ENCODE measurements around the gene TTN. TPM values are rescaled to one million over a fixed set of nuclear protein-coding genes. Genes with fewer than 3 reads are reported as not detected.

The TTN gene
- total RNA-seq, 3 donors from 2014 or later, result 0.45 to 0.87 (median 0.78) TPM

DNA sequence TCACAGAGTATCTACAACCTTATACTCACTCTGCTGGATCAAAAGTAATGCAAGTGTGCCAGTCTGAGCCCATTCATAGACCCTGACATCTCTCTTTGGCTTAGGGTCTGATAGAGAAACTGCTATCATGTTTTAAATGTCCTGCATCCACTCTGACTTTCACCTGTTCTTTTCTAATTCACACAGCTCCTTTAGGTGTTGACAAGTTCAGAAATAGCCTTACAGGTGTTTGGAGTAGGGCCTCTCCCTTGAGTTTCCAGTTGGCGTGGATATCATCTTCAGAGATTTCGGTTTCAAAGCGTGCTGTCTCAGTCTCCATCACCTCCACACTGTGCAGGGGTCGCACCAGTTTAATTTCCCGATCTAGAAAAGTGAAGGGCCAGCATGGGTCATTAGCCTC is 176.6 kb downstream of the TTN start:
- ATAC-seq (no peak), DNase-seq (no peak)
- Mint-ChIP-seq H3K36me3 (ENCODE audit: insufficient read depth) (peaks cover 9% of the 10 kb centered on the region), H3K27me3 (ENCODE audit: low read depth) (no peaks in the 10 kb centered on the region), H3K4me1 (ENCODE audit: low read depth) (no peaks in the 10 kb centered on the region), H3K9me3 (no peaks in the 10 kb centered on the region), H3K4me3 (no peak overlapping the region)

DNA sequence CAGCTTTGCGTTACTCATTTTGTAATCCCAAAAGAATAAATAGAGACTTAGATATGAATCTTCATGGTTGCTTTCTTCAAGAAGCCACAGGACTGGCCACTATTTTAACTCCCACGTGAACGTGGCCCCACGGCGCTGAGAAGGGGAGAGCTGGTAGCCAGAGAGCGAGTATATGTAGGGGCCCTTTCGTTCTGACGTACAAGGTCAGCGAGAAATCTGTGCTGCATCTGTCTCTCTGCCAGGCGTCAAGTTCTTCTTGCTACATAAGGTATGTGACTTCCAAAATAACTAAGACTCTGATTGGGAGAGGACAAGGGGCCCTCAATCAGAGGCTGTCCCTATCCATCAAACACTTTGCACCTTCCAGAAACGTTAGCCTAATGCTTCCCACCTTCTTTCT is 177.8 kb downstream of the TTN start:
- Mint-ChIP-seq H3K4me1 (ENCODE audit: low read depth) (no peaks in the 10 kb centered on the region), H3K27me3 (ENCODE audit: low read depth) (no peaks in the 10 kb centered on the region), H3K4me3 (no peak overlapping the region), H3K36me3 (ENCODE audit: insufficient read depth) (peaks cover 7% of the 10 kb centered on the region), H3K9me3 (no peaks in the 10 kb centered on the region)
- ATAC-seq (no peak), DNase-seq (no peak)

DNA sequence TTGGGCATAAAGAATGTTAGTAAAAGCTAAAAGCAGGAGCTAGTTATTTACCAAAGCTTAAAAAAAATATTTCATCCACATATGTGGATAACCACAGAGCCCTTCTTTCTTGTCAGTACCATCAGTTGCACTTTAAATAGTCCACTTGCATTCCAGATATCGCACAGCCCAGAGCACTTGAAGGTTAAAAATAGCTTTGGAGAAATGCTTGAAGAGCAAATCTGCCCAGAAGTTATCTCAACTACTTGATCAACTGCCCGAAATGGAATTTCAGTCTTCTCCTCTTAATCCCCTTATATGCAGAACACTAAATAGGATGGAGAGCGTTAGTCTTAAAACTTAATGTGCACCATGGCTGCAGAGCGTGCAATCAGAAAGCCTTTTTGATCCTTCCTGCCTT is 178.6 kb downstream of the TTN start:
- H3K9me3 Mint-ChIP-seq, result no peaks in the 10 kb centered on the region
- H3K36me3 Mint-ChIP-seq (ENCODE audit: insufficient read depth), result peaks cover 9% of the 10 kb centered on the region
- H3K27me3 Mint-ChIP-seq (ENCODE audit: low read depth), result no peaks in the 10 kb centered on the region

DNA sequence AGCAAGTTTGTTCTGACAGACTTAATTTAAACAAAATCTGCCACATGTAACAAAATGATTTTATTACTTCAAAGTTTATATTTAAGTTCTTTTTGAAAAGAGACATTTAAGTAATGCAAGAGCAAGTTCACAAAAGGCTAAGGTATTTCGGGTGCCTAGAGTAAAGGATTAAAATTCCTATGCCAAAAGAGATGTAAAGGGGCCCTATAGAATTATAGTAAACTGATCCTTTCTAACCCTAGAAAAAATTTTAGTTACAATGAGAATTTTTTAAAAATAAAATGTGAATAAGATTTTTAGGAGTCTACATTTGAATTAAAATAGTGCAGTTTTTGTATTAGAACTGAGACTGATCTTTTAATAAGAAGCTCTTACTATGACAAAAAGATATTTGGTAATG is 179.8 kb downstream of the TTN start:
- ATAC-seq (no peak), DNase-seq (no peak)
- no peaks in the 10 kb centered on the region for H3K4me1 Mint-ChIP-seq (ENCODE audit: low read depth)
- peaks cover 13% of the 10 kb centered on the region for H3K36me3 Mint-ChIP-seq (ENCODE audit: insufficient read depth)
- no peaks in the 10 kb centered on the region for H3K9me3 Mint-ChIP-seq
- no peak overlapping the region for H3K4me3 Mint-ChIP-seq
- H3K27me3 Mint-ChIP-seq (ENCODE audit: low read depth), result no peaks in the 10 kb centered on the region

More for the DNA sequence above, 178.6 kb downstream of the TTN start:
- H3K4me1 Mint-ChIP-seq (ENCODE audit: low read depth), result no peaks in the 10 kb centered on the region
- no peak overlapping the region for H3K4me3 Mint-ChIP-seq
- DNase-seq (no peak), ATAC-seq (no peak)

DNA sequence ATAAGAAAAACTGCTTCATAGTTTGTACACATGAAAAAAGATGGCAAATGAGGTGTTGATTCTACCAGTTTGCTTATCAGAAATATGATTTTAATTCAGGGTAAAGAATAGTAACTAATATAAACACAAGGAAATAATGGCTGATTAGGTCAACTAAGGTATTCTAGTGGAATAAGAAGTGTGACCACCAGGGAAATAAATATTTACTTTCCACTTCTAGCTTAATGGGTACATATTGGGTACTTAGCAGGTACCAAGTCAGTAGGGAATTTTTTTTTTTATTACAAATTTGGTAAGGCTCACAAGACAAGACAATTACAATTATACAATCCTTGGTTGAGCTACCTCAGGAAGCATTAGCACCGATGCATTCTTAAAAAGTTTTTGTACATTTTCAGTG is 191.3 kb downstream of the TTN start:
- Mint-ChIP-seq H3K4me3 (no peak overlapping the region), H3K4me1 (ENCODE audit: low read depth) (no peaks in the 10 kb centered on the region), H3K27me3 (ENCODE audit: low read depth) (no peaks in the 10 kb centered on the region), H3K9me3 (no peaks in the 10 kb centered on the region), H3K36me3 (ENCODE audit: insufficient read depth) (peaks cover 48% of the 10 kb centered on the region)
- ATAC-seq (no peak), DNase-seq (no peak)

DNA sequence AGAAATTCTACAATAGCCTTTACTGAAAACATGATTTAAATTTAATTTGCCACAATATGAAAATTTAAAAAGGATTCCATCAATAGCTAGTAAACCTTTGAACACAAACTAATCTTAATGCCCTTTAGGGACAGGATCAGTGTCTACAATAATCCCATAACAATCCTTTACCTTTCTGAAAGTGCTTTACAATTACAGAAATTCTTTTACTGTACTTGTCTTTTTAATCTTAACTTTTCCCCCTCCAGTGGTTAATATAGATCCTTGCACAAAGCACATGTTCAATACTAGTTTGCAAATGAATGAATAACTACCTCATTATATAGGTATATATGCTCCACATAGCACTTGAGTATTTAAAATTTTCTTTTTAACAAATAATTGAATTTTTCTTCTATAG is 204.3 kb downstream of the TTN start:
- no peak for ATAC-seq
- Mint-ChIP-seq H3K4me1 (ENCODE audit: low read depth) (no peaks in the 10 kb centered on the region), H3K9me3 (no peaks in the 10 kb centered on the region), H3K36me3 (ENCODE audit: insufficient read depth) (peaks cover 43% of the 10 kb centered on the region), H3K27me3 (ENCODE audit: low read depth) (no peaks in the 10 kb centered on the region), H3K4me3 (no peak overlapping the region)
- DNase-seq, result no peak

DNA sequence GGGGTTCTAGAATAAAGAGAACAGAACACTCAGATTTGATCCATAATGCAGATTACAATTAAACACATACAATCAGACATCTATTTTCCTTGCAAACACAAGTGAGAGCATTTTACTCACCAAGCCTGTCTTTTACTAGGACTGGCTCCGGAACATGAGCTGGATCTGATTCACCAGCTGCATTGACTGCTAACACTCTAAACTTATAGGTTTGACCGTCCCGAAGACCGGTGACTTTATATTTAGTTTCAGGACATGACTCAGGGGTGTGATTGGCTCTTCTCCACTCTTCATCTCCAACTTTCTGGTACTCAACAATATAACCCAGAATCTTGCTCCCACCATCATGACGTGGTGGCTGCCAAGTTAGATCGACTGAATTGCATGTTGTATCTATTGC is 214.6 kb downstream of the TTN start:
- Mint-ChIP-seq H3K9me3 (no peaks in the 10 kb centered on the region), H3K27me3 (ENCODE audit: low read depth) (no peaks in the 10 kb centered on the region), H3K36me3 (ENCODE audit: insufficient read depth) (peaks cover 66% of the 10 kb centered on the region), H3K4me1 (ENCODE audit: low read depth) (no peaks in the 10 kb centered on the region), H3K4me3 (no peak overlapping the region)
- ATAC-seq (no peak), DNase-seq (no peak)

DNA sequence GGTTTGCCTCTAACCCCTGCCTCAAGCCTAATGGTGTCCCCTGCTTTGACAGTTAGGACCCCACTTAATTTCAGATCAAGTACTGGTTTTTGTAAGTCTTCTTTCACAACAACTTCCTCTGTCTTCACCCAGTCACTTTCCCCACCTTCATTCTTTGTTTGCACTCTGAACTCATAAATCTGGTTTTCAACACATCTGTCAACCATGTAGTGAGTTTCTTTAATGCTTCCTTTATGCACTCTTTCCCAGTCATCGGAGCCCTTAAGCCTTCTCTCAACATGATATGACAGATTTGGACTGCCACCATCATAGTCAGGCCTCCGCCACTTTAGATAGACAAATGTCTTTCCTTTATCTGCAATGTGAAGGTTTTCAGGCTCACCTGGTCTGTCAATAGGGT is 217.9 kb downstream of the TTN start:
- ATAC-seq, result no peak
- H3K36me3 Mint-ChIP-seq (ENCODE audit: insufficient read depth), result peaks cover 72% of the 10 kb centered on the region

DNA sequence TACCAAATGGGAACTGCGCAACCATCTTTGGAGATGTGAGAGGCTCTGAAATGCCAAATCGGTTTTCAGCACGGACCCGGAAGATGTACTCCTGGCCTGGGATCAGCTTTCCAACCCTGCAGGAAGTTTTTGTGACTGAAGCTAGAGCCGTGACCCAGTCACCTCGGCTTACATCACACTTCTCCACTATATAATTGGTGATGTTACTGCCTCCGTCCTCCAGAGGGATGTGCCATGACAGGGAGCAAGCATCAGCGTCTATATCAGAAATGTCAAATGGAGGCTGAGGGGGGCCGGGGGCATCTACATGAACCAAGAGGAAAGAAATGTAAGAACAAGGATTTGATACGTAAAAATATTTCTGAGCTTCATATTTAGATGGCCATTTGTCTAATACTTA is 222.6 kb downstream of the TTN start:
- DNase-seq (no peak), ATAC-seq (no peak)
- Mint-ChIP-seq H3K9me3 (no peaks in the 10 kb centered on the region), H3K27me3 (ENCODE audit: low read depth) (no peaks in the 10 kb centered on the region), H3K4me3 (no peak overlapping the region), H3K36me3 (ENCODE audit: insufficient read depth) (peaks cover 60% of the 10 kb centered on the region), H3K4me1 (ENCODE audit: low read depth) (no peaks in the 10 kb centered on the region)

More for the DNA sequence above, 217.9 kb downstream of the TTN start:
- no peak overlapping the region for H3K4me3 Mint-ChIP-seq
- H3K9me3 Mint-ChIP-seq, result no peaks in the 10 kb centered on the region
- no peak for DNase-seq
- H3K4me1 Mint-ChIP-seq (ENCODE audit: low read depth), result no peaks in the 10 kb centered on the region
- no peaks in the 10 kb centered on the region for H3K27me3 Mint-ChIP-seq (ENCODE audit: low read depth)

DNA sequence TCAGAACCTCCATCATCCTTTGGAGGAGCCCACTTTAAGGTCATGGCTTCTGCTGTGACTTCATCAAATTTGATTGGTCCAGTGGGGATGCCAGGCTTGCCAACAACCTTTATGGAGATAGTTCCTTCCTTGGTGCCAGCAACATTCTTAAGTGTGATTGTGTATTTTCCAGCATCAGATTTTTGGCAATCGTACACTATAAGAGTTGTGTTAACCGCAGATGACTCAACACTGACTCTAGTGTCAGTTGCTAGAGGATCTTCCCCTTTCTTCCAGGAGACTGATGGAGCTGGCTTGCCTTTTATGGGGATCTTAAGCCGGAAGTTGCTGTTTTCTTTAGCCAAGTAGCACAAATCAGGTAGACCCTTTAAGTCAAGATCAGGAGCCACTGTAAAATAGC is 228.2 kb downstream of the TTN start:
- H3K4me3 Mint-ChIP-seq, result no peak overlapping the region
- peaks cover 65% of the 10 kb centered on the region for H3K36me3 Mint-ChIP-seq (ENCODE audit: insufficient read depth)
- no peaks in the 10 kb centered on the region for H3K4me1 Mint-ChIP-seq (ENCODE audit: low read depth)

DNA sequence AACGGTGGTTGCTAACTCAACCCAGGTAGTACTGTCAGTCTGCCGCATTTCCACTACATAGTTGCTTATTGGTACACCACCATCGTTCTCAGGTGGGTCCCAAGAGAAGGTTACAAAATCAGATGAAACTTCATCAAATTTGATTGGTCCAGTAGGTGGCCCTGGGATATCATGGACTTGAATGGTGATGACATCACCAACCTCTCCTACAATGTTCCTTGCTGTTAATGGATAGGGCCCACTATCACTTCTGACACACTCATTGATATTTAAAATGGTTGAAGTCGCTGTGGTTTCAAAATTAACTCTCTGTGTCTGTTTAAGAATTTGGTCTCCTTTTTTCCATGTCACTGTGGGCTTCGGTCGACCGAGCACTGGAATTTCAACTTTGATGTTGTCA is 232.4 kb downstream of the TTN start:
- peaks cover 16% of the 10 kb centered on the region for H3K9me3 Mint-ChIP-seq
- DNase-seq (no peak), ATAC-seq (no peak)
- H3K4me3 Mint-ChIP-seq, result no peak overlapping the region
- no peaks in the 10 kb centered on the region for H3K4me1 Mint-ChIP-seq (ENCODE audit: low read depth)
- H3K27me3 Mint-ChIP-seq (ENCODE audit: low read depth), result no peaks in the 10 kb centered on the region
- H3K36me3 Mint-ChIP-seq (ENCODE audit: insufficient read depth), result peaks cover 73% of the 10 kb centered on the region

More for the DNA sequence above, 228.2 kb downstream of the TTN start:
- no peaks in the 10 kb centered on the region for H3K9me3 Mint-ChIP-seq
- no peak for DNase-seq
- H3K27me3 Mint-ChIP-seq (ENCODE audit: low read depth), result no peaks in the 10 kb centered on the region
- no peak for ATAC-seq

DNA sequence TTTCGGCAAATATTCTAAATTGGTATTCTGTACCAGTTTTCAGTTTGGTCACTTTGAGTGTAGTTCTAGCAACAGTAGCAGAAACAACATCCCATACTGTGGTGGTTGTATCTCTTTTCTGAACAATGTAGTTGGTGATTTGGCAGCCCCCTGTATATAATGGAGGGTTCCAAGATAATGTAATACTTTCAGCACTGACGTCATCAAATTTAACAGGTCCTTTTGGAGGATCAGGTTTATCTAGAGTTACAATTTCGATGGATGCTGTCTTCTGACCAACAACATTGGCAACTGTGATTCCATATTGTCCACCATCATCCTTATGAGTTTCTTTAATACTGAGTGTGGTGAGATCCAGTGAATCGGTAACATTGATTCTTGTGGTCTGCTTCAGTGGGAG is 239.0 kb downstream of the TTN start:
- no peak for DNase-seq
- Mint-ChIP-seq H3K36me3 (ENCODE audit: insufficient read depth) (peaks cover 69% of the 10 kb centered on the region), H3K4me3 (no peak overlapping the region), H3K9me3 (peaks cover 55% of the 10 kb centered on the region), H3K27me3 (ENCODE audit: low read depth) (no peaks in the 10 kb centered on the region), H3K4me1 (ENCODE audit: low read depth) (no peaks in the 10 kb centered on the region)
- ATAC-seq, result no peak

DNA sequence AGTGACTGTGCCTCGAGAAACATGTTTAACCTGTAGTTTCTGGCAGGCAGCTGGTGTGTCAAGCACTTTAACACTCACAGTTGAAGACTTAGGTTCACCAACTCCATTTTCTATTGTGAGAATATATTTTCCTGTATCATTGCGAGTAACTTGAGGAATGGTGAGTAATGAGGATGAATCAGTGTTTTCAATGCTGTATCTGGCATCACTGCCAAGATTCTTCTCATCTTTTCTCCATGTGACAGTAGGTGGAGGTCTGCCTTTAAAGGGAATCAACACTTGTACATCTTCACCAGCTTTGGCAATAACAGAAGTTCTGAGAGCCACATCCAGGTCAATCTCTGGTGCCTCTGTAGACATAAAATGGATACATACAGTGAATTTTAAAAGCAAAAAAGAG is 254.2 kb downstream of the TTN start:
- no peaks in the 10 kb centered on the region for H3K4me1 Mint-ChIP-seq (ENCODE audit: low read depth)
- no peaks in the 10 kb centered on the region for H3K27me3 Mint-ChIP-seq (ENCODE audit: low read depth)
- no peak for ATAC-seq

DNA sequence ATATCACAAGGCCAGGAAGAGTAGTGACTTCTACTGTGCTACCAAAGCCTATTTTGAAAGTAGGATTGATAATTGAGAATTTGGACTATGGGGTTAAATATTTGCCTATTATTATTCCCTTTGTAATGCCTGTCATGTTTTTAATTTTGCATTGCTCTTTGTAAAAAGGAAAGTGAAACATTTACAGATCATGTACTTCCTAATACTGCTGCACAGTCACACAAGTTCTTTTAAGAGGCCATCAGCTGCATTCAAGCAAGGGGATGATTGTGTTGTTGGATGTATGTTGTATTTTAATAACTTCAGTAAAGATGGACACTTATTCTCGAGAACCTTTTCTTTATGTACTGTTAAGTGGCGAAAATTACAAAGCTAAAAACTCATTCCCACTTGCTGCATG is 256.9 kb downstream of the TTN start:
- DNase-seq (no peak), ATAC-seq (no peak)
- H3K27me3 Mint-ChIP-seq (ENCODE audit: low read depth), result no peaks in the 10 kb centered on the region
- no peaks in the 10 kb centered on the region for H3K4me1 Mint-ChIP-seq (ENCODE audit: low read depth)
- no peak overlapping the region for H3K4me3 Mint-ChIP-seq
- H3K36me3 Mint-ChIP-seq (ENCODE audit: insufficient read depth), result peaks cover 76% of the 10 kb centered on the region
- H3K9me3 Mint-ChIP-seq, result no peaks in the 10 kb centered on the region

More for the DNA sequence above, 254.2 kb downstream of the TTN start:
- DNase-seq, result no peak
- peaks cover 59% of the 10 kb centered on the region for H3K36me3 Mint-ChIP-seq (ENCODE audit: insufficient read depth)
- H3K4me3 Mint-ChIP-seq, result no peak overlapping the region
- no peaks in the 10 kb centered on the region for H3K9me3 Mint-ChIP-seq

DNA sequence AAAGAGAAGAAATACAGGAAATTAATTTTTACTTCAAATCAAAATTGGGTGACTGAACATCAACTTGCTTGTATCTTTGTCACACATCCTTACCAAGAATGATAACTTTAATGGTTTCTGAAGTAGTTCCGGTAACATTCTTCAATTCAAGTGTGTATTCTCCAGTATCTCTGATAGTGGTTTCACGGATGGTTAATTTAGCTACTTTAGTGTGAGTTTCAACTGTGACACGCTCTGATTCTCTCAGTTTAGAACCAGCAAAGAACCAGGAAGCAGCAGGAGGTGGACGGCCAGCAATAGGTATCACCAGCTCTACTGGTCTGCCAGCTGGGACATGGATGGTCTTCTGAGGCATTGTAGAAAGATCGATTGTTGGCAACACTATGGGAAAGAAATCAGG is 264.7 kb downstream of the TTN start:
- Mint-ChIP-seq H3K4me3 (no peak overlapping the region), H3K9me3 (no peaks in the 10 kb centered on the region), H3K4me1 (ENCODE audit: low read depth) (no peaks in the 10 kb centered on the region), H3K36me3 (ENCODE audit: insufficient read depth) (peaks cover 46% of the 10 kb centered on the region), H3K27me3 (ENCODE audit: low read depth) (no peaks in the 10 kb centered on the region)
- ATAC-seq (no peak), DNase-seq (no peak)

DNA sequence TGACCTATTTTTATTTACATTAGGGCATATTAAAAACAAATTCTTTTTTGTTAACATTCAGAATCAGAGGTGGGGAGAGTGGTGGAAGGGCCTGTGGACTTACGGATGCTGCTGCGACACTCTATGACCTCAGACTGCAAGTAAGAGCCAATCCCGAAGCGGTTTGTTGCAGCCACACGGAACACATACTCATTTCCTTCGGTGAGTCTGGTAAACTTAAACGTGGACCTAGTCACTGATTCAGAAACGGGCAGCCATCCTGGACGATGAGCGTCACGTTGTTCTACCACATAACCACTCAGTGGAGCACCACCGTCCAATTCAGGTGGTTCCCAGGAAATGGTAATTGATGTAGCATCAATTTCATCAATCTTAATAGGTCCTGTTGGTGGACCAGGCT is 265.1 kb downstream of the TTN start:
- no peaks in the 10 kb centered on the region for H3K27me3 Mint-ChIP-seq (ENCODE audit: low read depth)
- no peak overlapping the region for H3K4me3 Mint-ChIP-seq
- H3K36me3 Mint-ChIP-seq (ENCODE audit: insufficient read depth), result peaks cover 45% of the 10 kb centered on the region
- no peak for ATAC-seq
- no peaks in the 10 kb centered on the region for H3K9me3 Mint-ChIP-seq
- H3K4me1 Mint-ChIP-seq (ENCODE audit: low read depth), result no peaks in the 10 kb centered on the region
- DNase-seq, result no peak

All from activated T-cell treated with anti-CD3 and anti-CD28 coated beads, Interleukin-2, amount 50 U/mL, for 4 hours (primary cell).